Measurements from ENCODE around the gene CLC.
"Not testable (repeated sequence)": the region's sequence is repeated elsewhere in the genome, so short reads cannot be mapped to it uniquely, and the experiment has no call there.

Gene CLC

DNA sequence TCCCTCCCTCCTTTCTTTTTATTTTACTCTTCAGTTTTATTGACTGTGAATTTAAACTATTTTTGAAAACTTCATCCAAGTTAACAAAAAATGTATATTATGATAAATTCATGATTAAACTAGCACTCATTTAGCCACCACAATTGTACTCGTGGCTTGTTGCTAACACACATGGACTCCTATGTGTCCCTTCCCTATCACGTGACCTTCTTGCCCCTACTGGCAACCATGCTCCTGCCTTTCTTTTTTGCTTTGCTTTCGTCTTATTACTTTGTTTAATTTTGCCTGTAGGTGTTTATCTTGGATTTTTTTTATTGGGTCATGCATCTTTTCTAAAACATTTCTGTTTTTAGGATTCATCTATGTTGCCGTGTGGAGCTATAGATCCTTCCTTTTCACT, 8.2 kb downstream of the CLC start:
- FAIRE-seq: no peak
- no peak for DNase-seq (ENCODE audit: low spot score)

DNA sequence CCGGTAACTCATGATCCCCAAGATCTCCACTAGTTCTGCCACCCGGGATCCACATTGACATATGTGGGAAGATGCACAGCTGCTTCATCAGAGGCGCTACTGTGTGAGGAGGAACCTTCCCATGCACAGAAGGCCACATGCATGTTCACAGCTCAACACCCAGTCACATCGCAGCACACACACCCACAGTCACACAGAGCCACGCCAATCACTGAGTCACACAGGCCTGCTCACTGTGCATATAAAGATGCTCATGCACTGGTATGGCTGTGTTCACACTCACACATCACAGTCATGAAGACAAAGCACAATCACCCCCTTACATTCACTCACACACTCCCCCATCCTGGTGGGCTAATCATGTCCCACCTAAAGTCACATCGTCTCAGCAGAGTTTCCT, 9.8 kb downstream of the CLC start:
- no peak for DNase-seq (ENCODE audit: low spot score)
- FAIRE-seq: no peak

GRCh38 chr19:39727070-39727800, 10.6 kb downstream of the CLC start:
- FAIRE-seq: no peak
- DNase-seq (ENCODE audit: low spot score): no peak

- FAIRE-seq: no peak
- no peak for DNase-seq (ENCODE audit: low spot score)
These were observed 11.8 kb downstream of the CLC start for GRCh38 chr19:39725995-39726394.

DNA sequence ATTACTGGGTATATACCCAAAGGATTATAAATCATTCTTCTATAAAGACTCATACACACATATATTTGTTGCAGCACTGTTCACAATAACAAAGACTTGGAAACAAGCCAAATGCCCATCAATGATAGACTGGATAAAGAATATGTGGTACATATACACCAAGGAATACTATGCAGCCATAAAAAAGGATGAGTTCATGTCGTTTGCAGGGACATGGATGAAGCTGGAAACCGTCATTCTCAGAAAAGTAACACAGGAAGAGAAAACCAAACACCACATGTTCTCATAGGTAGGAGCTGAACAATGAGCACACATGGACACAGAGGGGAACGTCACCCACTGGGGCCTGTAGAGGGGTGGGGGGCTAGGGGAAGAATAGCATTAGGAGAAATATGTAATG, 17.7 kb downstream of the CLC start:
- DNase-seq (ENCODE audit: low spot score); FAIRE-seq: not testable (repeated sequence)

DNA sequence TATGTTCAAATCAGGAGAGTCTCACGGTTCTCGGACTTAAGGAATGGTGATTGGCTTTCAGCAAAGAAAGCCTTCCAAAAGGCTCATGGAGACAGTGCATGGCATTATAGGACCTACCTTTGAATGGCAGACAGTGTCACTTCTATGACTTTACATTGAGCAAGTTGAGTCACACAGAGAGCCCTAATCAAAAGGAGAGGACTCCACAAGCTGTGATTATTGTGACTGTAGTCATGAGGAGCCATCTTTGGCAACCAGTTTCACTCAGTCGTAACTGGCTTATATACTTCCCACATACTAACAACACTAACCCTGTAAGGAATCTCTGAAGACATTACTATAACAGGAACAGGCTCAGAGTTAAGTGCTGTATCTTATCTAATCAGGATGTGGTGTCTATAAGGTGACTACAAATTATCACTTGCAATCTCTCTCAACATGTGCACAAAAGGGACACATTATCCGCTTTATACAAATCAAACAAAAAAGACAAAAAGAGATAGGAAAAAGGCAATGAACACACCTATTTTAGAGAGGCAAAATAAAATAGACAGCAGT, 27.4 kb downstream of the CLC start:
- DNase-seq (ENCODE audit: low spot score) (no peak), FAIRE-seq (no peak)

DNA sequence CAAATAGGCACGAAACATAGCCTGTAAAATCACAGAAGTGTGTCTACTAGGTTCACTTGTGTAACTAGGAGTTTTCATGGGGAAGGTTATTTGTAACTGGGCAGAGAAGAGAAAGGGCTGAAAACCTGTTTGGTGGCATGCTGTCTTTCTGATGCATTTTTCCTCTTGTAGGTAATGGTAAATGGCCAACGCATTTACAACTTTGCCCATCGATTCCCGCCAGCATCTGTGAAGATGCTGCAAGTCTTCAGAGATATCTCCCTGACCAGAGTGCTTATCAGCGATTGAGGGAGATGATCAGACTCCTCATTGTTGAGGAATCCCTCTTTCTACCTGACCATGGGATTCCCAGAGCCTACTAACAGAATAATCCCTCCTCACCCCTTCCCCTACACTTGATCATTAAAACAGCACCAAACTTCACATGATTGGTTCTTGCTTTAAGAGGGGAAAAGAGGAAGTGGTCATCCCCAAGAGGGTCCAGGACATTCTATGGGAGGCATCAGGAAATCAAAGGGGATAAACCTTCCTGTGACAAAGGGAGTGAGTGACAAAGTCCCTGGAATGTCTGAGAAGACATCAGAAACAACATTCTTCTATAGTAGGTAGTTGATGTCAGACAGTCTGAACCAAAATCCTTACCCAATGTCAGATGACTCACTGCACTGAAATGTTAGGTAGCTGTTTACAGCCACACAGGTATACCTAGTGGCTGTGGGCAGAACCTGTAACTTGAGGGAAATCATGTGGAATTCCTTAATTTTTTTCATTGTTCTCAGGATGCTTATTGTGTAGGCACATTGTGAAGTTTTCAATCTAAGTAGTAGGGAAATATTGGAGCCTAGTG, 28.6 kb downstream of the CLC start:
- DNase-seq (ENCODE audit: low spot score): no peak
- no peak for FAIRE-seq

DNA sequence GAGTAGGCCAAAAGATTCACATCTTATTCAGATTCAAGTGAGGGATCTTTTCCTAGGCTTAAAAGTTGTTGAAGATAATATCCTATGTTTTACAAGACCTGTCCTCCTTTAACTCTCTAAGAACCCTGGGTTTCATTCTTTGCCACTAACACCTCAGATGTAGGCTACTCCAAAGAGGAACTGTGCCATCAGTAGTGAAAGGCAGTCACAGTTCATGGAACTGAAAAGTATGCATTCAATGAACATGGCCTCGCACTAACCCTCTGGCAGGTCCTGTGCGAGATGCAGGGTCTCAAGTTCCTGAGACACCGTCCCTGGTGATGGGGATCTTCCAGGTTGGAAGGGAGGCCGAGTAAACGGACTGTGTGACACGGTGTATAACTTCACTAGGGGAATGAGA, 29.2 kb downstream of the CLC start:
- FAIRE-seq (no peak), DNase-seq (ENCODE audit: low spot score) (no peak)

DNA sequence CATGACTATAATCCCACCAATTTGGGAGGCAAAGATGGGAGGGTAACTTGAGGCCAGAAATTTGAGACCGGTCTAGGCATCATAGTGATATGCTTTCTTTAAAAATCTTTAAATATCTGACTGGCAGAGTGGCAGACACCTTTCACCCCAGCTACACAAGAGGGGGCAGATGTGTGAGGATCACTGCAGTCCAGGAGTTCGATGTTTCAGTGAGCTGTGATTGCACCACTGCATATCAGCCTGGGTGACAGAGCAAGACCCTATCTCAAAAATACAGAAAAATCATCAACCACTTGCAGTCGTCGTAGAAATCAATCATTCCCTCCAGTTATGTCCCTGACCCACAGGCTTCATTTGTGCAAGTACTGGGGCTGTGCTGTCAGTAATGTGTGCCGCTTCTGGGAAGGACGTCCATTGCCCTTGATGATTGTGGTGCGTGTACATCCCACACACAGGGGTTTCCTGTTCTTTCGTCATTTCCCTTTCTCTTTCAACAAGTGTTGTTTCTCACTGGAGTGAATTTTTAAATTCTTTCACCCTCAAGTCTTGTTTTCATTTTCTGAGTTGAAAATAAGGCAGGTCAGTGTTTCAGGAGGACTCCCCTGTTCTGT, 32.1 kb downstream of the CLC start:
- no peak for DNase-seq (ENCODE audit: low spot score)
- FAIRE-seq: no peak

- no peak for DNase-seq (ENCODE audit: low spot score)
- FAIRE-seq: no peak
These were observed 33.4 kb downstream of the CLC start, which contains the start of gene LGALS14 for GRCh38 chr19:39704181-39705044. Gene LGALS14, plus strand, starts transcription at chr19:39704481. Its CDS starts 48 bp downstream, at chr19:39704529.

DNA sequence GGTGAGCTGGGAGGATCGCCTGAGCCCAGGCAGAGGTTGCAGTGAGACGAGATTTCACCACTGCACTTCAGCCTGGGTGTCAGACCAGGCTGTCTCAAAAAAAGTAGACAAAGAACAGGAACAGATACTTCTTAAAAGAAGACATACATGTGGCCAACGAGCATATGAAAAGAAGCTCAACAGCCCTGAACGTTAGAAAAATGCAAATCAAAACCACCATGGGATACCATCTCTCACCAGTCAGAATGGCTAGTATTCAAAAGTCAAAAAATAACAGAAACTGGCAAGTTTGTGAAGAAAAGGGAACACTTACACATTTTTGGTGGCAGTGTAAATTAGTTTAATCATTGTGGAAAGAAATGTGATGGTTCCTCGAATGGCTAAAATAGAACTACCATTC, 36.5 kb downstream of the CLC start:
- no peak for FAIRE-seq
- no peak for DNase-seq (ENCODE audit: low spot score)

- DNase-seq (ENCODE audit: low spot score): no peak
- FAIRE-seq: no peak
These were observed 39.3 kb downstream of the CLC start for GRCh38 chr19:39698535-39698934.

DNA sequence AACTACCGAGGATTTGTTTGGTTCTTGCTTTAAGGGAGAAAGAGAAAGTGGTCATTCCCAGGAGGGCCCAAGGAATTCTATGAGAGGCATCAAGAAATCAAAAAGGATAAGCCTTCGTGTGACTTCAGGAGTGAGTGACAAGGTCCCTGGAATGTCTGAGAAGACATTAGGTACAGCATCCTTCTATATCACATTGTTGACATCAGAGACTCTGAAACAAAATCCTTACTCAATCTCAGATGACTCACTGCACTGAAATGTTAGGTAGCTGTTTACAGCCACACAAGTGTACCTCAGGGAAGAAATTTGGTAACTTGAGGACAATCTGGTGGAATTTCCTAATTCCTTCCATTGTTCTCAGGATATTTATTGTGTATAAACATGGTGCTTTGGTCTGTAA, 41.4 kb downstream of the CLC start:
- no peak for DNase-seq (ENCODE audit: low spot score)

DNA sequence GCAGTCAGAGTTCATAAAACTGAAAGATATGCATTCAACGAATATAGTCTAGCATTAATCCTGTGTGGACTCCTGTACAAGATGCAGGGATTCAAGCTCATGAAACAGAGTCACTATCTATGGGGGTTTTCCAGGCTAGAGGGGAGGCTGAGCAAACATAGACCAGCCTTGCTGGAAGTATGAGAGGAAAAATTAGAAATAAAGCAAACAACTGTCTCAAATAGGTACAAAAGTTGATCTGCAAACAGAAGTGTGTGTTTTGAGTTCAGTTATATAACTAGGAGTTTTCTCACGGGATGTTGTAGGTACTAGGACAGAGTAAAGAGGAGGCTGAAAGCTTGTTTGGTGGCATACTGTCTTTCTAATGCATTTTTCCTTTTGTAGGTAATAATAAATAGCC, 42.1 kb downstream of the CLC start:
- FAIRE-seq (no peak), DNase-seq (ENCODE audit: low spot score) (no peak)

More for the DNA sequence above, 41.4 kb downstream of the CLC start:
- FAIRE-seq: no peak

DNA sequence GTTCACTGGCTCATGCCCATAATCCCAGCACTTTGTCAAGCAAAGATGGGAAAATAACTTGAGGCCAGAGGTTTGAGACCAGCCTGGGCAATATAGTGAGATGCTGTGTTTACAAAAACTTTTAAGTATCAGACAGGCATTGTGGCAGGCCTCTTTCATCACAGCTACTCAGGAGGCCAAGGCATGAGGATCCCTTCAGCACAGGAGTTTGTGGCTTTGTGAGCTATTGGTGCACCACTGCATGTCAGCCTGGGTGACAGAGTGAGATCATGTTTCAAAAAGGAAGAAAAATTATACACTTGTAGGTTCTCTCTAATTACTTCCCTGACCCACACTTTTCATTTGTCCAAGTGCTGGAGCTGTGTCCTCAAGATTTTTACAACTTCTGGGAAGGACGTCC, 45.0 kb downstream of the CLC start:
- no peak for DNase-seq (ENCODE audit: low spot score)
- FAIRE-seq: no peak

DNA sequence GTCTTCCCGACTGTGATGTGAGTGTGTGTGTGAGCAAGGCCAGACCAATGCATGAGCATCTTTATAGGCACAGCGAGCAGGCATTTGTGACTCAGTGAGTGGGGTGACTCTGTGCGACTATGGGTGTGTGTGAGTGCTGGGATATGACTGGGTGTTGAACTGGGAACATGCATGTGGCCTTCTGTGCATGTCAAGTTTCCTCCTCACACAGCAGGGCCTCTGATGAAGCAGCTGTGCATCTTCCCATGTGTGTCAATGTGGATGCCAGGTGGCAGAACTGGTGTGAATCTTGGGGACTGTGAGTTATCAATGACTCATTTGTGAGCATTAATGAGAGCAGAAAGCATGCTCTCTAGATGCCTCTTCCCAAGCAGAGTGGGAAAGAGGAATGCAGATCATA, 45.7 kb downstream of the CLC start:
- DNase-seq (ENCODE audit: low spot score) (no peak), FAIRE-seq (no peak)

GRCh38 chr19:39688637-39689036, 49.2 kb downstream of the CLC start:
- not testable (repeated sequence) for FAIRE-seq; DNase-seq (ENCODE audit: low spot score)

DNA sequence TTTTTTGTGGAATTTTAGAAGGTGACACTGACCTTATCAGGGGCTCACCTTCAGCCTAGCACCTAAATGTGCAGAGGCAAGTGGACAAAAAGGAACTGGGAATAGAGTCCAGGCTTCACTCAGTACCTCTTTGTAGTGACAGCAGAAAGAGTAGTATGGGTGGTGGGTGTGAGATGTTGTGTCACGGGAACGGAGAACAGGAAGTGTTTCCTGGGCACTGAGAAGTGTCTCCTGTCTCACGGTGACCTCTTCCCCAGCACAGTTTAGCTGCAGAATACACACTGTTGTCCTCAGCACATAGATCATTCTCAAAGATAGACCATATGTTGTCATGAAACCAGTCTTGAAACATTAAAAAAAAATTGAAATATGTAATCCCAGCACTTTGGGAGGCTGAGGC, 51.1 kb downstream of the CLC start:
- FAIRE-seq (no peak), DNase-seq (ENCODE audit: low spot score) (no peak)

GRCh38 chr19:39684267-39684666, 53.6 kb downstream of the CLC start:
- no peak for FAIRE-seq
- DNase-seq (ENCODE audit: low spot score): no peak

- FAIRE-seq (no peak), DNase-seq (ENCODE audit: low spot score) (no peak)
These were observed 56.4 kb downstream of the CLC start for GRCh38 chr19:39681416-39681815.

All from RCC 7860 (cell line).